ENCODE data around the gene CHD3. TPM values are rescaled to one million over a fixed set of nuclear protein-coding genes. Genes with fewer than 3 reads are reported as not detected.

Gene CHD3
- polyA plus RNA-seq, 1 of the 3 experiments (the other 2 are of a cell fraction): 56.2 TPM

DNA sequence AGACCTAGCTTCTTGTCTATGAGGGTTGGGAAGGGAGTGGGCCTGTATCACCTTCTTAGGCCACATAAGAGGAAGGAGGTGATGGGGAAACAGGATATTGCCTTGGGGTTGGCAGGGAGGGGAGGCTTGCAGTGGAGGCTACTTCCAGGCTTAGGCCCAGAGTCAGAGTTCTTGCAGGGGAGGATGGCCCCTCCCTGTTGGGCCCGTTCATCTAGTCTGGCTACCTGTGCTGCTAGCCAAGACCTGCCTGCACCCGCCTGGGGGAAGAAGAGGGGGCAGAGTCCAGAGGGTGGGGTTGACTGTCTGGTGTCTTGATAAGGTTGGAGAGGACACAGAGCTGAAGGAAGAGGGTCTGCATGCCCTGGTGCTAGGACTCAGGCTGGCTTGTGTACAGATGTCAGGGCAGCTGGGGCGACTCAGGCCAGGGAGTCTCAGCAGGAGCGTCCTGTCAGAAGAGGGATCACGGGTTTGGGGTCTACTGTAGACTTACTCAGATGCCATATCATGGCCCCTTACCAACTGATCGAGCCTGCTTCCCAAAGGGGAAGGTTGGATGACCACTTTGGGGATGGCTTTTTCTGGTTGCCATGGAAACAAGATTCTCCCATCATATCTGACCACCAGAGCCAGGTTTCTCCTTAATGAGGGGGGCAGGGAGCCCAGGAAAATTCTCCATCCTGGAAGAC is 49.3 kb upstream of the CHD3 start:
- peak overlapping the region; percentile 40 to 51; a peak in 3 of 4 replicates for H3K4me3 ChIP-seq (ENCODE audit: low read depth in 2 of 2, low read length in 1 of 2)
- peaks cover 5 to 14% of the 10 kb centered on the region in 2 experiments for H3K36me3 ChIP-seq (replicated peaks in 1 of 2; ENCODE audit: control insufficient read depth in 1 of 2, insufficient read depth in 2 of 2, low read length in 1 of 2)
- no peaks in the 10 kb centered on the region for H3K9me2 ChIP-seq
- no peak overlapping the region for H3K9ac ChIP-seq
- H3K79me2 ChIP-seq (ENCODE audit: insufficient read depth): peaks cover 56% of the 10 kb centered on the region
- no peak for DNase-seq
- CTCF ChIA-PET: interaction anchor here (0.8 to 3.1 kb wide), 8 partner anchors 12 to 222 kb away, joined by 3 to 15 read pairs (median 5); partner anchors contain the start of genes TP53 and WRAP53
- H3K27ac ChIP-seq (ENCODE audit: low read depth in 2 of 2, low read length in 1 of 2): peak overlapping the region; percentile 98 to 100; a peak in 3 of 4 replicates
- H4K20me1 ChIP-seq (ENCODE audit: insufficient read depth): peaks cover 34% of the 10 kb centered on the region
- no peak overlapping the region for H2AFZ ChIP-seq (ENCODE audit: low read depth)
- H3K4me1 ChIP-seq (ENCODE audit: control insufficient read depth in 1 of 2, insufficient read depth in 2 of 2, low read depth in 1 of 2, low read length in 1 of 2): peaks cover 28 to 36% of the 10 kb centered on the region in 2 experiments
- POLR2A ChIA-PET: interaction anchor here (1.6 kb wide), 1 partner anchor 11 kb away, joined by 7 read pairs; no protein-coding TSS in a partner anchor
- peaks cover 53% of the 10 kb centered on the region for H3F3A ChIP-seq (replicated peaks; ENCODE audit: insufficient read depth)
- no peaks in the 10 kb centered on the region for H3K9me3 ChIP-seq
- no peaks in the 10 kb centered on the region for H3K27me3 ChIP-seq (ENCODE audit: insufficient read depth)
- WGBS (ENCODE audit: low lambda C conversion rate): 80% methylated on average over 6 of the region's 6 CpGs
- H3K4me2 ChIP-seq: peak overlapping the region; percentile 92; the same call in 1 of the 2 replicates
- TF ChIP-seq NFIC (IDR thresholded peaks at IDR 0.05; ENCODE audit: borderline replicate concordance) (no peak), FOXJ3 (CRISPR knock-in tag; IDR thresholded peaks at IDR 0.05) (no peak), FOXM1 (IDR thresholded peaks at IDR 0.05; ENCODE audit: low read depth) (no peak), GABPA (IDR thresholded peaks at IDR 0.05; ENCODE audit: low read depth) (no peak), GATA2 (CRISPR knock-in tag; IDR thresholded peaks at IDR 0.05) (no peak), MXI1 (IDR thresholded peaks at IDR 0.05; ENCODE audit: low read depth, low read length) (no peak), JUND (IDR thresholded peaks at IDR 0.05) (no peak), TEAD4 (IDR thresholded peaks at IDR 0.05; ENCODE audit: borderline replicate concordance, insufficient read depth) (no peak), EZH2phosphoT487 (IDR thresholded peaks at IDR 0.05; ENCODE audit: borderline replicate concordance, low read depth) (no peak), FOSL2 (IDR thresholded peaks at IDR 0.05; ENCODE audit: borderline replicate concordance, low read depth) (no peak), RAD21 (IDR thresholded peaks at IDR 0.05; ENCODE audit: low read length) (no peak), RFX5 (IDR thresholded peaks at IDR 0.05; ENCODE audit: low read length) (no peak), RCOR1 (IDR thresholded peaks at IDR 0.05; ENCODE audit: low read length) (no peak)
- TF ChIP-seq, protein P1, sequence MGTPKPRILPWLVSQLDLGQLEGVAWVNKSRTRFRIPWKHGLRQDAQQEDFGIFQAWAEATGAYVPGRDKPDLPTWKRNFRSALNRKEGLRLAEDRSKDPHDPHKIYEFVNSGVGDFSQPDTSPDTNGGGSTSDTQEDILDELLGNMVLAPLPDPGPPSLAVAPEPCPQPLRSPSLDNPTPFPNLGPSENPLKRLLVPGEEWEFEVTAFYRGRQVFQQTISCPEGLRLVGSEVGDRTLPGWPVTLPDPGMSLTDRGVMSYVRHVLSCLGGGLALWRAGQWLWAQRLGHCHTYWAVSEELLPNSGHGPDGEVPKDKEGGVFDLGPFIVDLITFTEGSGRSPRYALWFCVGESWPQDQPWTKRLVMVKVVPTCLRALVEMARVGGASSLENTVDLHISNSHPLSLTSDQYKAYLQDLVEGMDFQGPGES (IDR thresholded peaks at IDR 0.05; ENCODE audit: low read depth, low read length): no peak
- TF ChIP-seq, protein P2, sequence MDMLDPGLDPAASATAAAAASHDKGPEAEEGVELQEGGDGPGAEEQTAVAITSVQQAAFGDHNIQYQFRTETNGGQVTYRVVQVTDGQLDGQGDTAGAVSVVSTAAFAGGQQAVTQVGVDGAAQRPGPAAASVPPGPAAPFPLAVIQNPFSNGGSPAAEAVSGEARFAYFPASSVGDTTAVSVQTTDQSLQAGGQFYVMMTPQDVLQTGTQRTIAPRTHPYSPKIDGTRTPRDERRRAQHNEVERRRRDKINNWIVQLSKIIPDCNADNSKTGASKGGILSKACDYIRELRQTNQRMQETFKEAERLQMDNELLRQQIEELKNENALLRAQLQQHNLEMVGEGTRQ (IDR thresholded peaks at IDR 0.05; ENCODE audit: borderline replicate concordance, low read depth, low read length): no peak
- TF ChIP-seq, protein P3, sequence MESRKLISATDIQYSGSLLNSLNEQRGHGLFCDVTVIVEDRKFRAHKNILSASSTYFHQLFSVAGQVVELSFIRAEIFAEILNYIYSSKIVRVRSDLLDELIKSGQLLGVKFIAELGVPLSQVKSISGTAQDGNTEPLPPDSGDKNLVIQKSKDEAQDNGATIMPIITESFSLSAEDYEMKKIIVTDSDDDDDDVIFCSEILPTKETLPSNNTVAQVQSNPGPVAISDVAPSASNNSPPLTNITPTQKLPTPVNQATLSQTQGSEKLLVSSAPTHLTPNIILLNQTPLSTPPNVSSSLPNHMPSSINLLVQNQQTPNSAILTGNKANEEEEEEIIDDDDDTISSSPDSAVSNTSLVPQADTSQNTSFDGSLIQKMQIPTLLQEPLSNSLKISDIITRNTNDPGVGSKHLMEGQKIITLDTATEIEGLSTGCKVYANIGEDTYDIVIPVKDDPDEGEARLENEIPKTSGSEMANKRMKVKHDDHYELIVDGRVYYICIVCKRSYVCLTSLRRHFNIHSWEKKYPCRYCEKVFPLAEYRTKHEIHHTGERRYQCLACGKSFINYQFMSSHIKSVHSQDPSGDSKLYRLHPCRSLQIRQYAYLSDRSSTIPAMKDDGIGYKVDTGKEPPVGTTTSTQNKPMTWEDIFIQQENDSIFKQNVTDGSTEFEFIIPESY (IDR thresholded peaks at IDR 0.05; ENCODE audit: borderline replicate concordance, low read depth): no peak
- TF ChIP-seq, protein P4, sequence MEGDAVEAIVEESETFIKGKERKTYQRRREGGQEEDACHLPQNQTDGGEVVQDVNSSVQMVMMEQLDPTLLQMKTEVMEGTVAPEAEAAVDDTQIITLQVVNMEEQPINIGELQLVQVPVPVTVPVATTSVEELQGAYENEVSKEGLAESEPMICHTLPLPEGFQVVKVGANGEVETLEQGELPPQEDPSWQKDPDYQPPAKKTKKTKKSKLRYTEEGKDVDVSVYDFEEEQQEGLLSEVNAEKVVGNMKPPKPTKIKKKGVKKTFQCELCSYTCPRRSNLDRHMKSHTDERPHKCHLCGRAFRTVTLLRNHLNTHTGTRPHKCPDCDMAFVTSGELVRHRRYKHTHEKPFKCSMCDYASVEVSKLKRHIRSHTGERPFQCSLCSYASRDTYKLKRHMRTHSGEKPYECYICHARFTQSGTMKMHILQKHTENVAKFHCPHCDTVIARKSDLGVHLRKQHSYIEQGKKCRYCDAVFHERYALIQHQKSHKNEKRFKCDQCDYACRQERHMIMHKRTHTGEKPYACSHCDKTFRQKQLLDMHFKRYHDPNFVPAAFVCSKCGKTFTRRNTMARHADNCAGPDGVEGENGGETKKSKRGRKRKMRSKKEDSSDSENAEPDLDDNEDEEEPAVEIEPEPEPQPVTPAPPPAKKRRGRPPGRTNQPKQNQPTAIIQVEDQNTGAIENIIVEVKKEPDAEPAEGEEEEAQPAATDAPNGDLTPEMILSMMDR (IDR thresholded peaks at IDR 0.05): no peak

Measured in SK-N-SH (cell line).